Retinal pigment epithelial cell (primary cell): Measurements from ENCODE around the gene MPHOSPH8.

Experiments
- DNase-seq: peaks from one replicate; pipeline ENCODE4 v3.0.0-alpha.2; 2010; ENCODE audit warnings: low read depth
- H3K4me3 ChIP-seq: 2 replicates; pipeline ENCODE4 v1.5.1; 2011; ENCODE audit warnings: mild to moderate bottlenecking, low read length, control low read depth, moderate library complexity
- TF ChIP-seq, protein P1 (sequence below): conservative IDR thresholded peaks from 2 replicates; pipeline ENCODE4 v1.5.1; 2011; ENCODE audit warnings: low read depth, low read length, control low read depth, inconsistent platforms

MPHOSPH8 gene

GRCh38 chr13:19592657-19593180 is 40.7 kb upstream of the MPHOSPH8 start:
- no peak for DNase-seq
- TF ChIP-seq, protein P1, sequence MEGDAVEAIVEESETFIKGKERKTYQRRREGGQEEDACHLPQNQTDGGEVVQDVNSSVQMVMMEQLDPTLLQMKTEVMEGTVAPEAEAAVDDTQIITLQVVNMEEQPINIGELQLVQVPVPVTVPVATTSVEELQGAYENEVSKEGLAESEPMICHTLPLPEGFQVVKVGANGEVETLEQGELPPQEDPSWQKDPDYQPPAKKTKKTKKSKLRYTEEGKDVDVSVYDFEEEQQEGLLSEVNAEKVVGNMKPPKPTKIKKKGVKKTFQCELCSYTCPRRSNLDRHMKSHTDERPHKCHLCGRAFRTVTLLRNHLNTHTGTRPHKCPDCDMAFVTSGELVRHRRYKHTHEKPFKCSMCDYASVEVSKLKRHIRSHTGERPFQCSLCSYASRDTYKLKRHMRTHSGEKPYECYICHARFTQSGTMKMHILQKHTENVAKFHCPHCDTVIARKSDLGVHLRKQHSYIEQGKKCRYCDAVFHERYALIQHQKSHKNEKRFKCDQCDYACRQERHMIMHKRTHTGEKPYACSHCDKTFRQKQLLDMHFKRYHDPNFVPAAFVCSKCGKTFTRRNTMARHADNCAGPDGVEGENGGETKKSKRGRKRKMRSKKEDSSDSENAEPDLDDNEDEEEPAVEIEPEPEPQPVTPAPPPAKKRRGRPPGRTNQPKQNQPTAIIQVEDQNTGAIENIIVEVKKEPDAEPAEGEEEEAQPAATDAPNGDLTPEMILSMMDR, result no peak
- no peak overlapping the region for H3K4me3 ChIP-seq

GRCh38 chr13:19596086-19596485 is 37.4 kb upstream of the MPHOSPH8 start:
- no peak for DNase-seq
- TF ChIP-seq, protein P1, result no peak

GRCh38 chr13:19596960-19597361 is 36.5 kb upstream of the MPHOSPH8 start:
- TF ChIP-seq, protein P1, result no peak
- no peak overlapping the region for H3K4me3 ChIP-seq
- DNase-seq, result no peak

More at GRCh38 chr13:19596086-19596485, 37.4 kb upstream of the MPHOSPH8 start:
- no peak overlapping the region for H3K4me3 ChIP-seq

- no peak overlapping the region for H3K4me3 ChIP-seq
- no peak for DNase-seq
- TF ChIP-seq, protein P1, result no peak
These were observed 35.9 kb upstream of the MPHOSPH8 start for GRCh38 chr13:19597523-19597922.

DNA sequence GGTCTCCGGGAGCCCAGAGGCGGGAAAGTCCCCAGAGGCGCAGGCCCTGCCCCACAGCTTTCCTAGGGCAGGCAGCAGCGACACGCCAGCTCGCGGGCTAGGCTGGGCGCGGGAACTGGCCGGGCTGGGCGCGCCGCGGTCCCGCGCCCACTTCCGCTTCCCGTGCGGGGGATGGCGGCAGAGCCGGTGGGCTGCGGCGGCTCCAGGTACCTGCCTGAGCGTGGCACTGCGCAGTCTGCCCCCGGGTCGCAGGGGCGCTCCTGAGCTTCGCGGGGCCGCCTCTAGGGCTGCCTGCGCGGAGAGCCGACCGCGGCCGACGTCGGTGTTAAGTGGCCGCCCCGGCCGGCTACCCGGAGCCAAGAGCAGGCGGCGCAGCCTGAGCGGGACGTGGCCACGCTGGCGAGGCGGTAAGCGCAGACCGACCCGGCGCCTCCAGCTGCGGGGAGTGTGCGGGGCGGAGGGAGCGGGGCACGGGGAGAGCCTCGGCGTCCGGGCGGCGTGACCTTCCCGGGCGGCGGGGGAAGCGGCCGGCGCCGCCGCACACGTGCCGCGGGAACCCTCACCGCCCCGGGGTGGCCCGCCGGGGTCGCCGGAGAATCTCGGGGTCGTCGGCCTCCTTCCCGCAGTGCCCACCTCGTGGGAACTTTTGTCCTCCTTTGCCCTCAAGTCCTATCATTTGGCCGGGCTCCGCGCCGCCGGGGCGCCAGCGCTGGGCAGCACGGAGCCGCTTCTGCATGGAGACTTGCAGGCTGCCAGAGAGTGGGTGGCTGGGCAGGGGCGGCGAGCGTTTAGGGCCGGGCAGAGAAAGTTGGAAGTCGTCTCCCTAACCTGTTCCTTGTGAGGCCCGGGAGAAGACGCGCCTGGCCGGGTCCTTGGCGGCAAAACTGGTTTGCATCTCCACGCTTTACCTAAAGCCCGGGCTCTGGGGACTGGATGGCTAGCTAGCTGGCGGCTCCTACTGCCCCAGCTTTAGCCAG is 31.4 kb upstream of the MPHOSPH8 start:
- no peak for DNase-seq
- H3K4me3 ChIP-seq, result peak overlapping the region; percentile 49
- TF ChIP-seq, protein P1, result no peak

- no peak overlapping the region for H3K4me3 ChIP-seq
- no peak for DNase-seq
- TF ChIP-seq, protein P1, result no peak
These were observed 29.2 kb upstream of the MPHOSPH8 start for GRCh38 chr13:19604306-19604705.
